HEK293T (cell line): ENCODE data around the gene STYXL1.
"Not testable (repeated sequence)": the region's sequence is repeated elsewhere in the genome, so short reads cannot be mapped to it uniquely, and the experiment has no call there.

ENCODE experiments used
- CTCF ChIA-PET: fragments of 350-600 bp; formaldehyde crosslinking; extraction: SDS; loops from one replicate; lab custom pipeline; 2021; ENCODE audit warnings: antibody characterized with exemption, inconsistent platforms; lab: Yijun Ruan, JAX
- POLR2A ChIA-PET: fragments of 350-600 bp; formaldehyde crosslinking; extraction: SDS; loops from one replicate; lab custom pipeline; 2020; ENCODE audit warnings: antibody characterized with exemption, inconsistent platforms; lab: Yijun Ruan, JAX
- DNase-seq: peaks from one replicate; pipeline ENCODE4 v3.0.0; 2012; ENCODE audit warnings: mixed read lengths; ENCODE audit errors: extremely low spot score
- ARNT ChIP-seq: fragments of 450-650 bp; IDR thresholded peaks from 2 replicates; pipeline ENCODE4 v1.6.1; 2017; ENCODE audit warnings: mild to moderate bottlenecking
- BHLHE40 ChIP-seq: fragments of 450-650 bp; IDR thresholded peaks from 2 replicates; pipeline ENCODE4 v1.6.1; 2016; ENCODE audit warnings: mild to moderate bottlenecking, moderate library complexity, borderline replicate concordance
- CTBP1 ChIP-seq: fragments of 450-650 bp; IDR thresholded peaks from 2 replicates; pipeline ENCODE4 v1.6.1; 2016; ENCODE audit warnings: borderline replicate concordance
- ELF4 ChIP-seq: fragments of 450-650 bp; IDR thresholded peaks from 2 replicates; pipeline ENCODE4 v1.6.1; 2017; ENCODE audit warnings: antibody characterized with exemption
- FOXA1 ChIP-seq: fragments of 450-650 bp; IDR thresholded peaks from 2 replicates; pipeline ENCODE4 v1.6.1; 2016; ENCODE audit warnings: mild to moderate bottlenecking
- FOXK2 ChIP-seq: fragments of 450-650 bp; IDR thresholded peaks from 2 replicates; pipeline ENCODE4 v1.6.1; 2016; ENCODE audit warnings: mild to moderate bottlenecking
- FOXM1 ChIP-seq: fragments of 450-650 bp; IDR thresholded peaks from 2 replicates; pipeline ENCODE4 v1.6.1; 2017; ENCODE audit warnings: mild to moderate bottlenecking, borderline replicate concordance
- HDGF ChIP-seq: fragments of 450-650 bp; IDR thresholded peaks from 2 replicates; pipeline ENCODE4 v1.6.1; 2017; ENCODE audit warnings: antibody characterized with exemption, borderline replicate concordance
- L3MBTL2 ChIP-seq: fragments of 450-650 bp; conservative IDR thresholded peaks from 2 replicates; pipeline ENCODE4 v1.6.1; 2016; ENCODE audit warnings: mild to moderate bottlenecking
- LEF1 ChIP-seq: fragments of 450-650 bp; IDR thresholded peaks from 2 replicates; pipeline ENCODE4 v1.6.1; 2017; ENCODE audit warnings: mild to moderate bottlenecking, borderline replicate concordance
- NFRKB ChIP-seq: fragments of 450-650 bp; IDR thresholded peaks from 2 replicates; pipeline ENCODE4 v1.6.1; 2016; ENCODE audit warnings: mild to moderate bottlenecking, moderate library complexity
- SP1 ChIP-seq: fragments of 450-650 bp; IDR thresholded peaks from 2 replicates; pipeline ENCODE4 v1.6.1; 2017
- SUZ12 ChIP-seq: fragments of 450-650 bp; IDR thresholded peaks from 2 replicates; pipeline ENCODE4 v1.6.1; 2016; ENCODE audit warnings: mild to moderate bottlenecking
- TARDBP ChIP-seq: fragments of 450-650 bp; IDR thresholded peaks from 2 replicates; pipeline ENCODE4 v1.6.1; 2016
- ZNF384 ChIP-seq: fragments of 450-650 bp; IDR thresholded peaks from 2 replicates; pipeline ENCODE4 v1.6.1; 2016
- TF ChIP-seq, protein P1 (sequence below): fragments of 450-650 bp; IDR thresholded peaks from 2 replicates; pipeline ENCODE4 v1.6.1; 2016

The STYXL1 gene

DNA sequence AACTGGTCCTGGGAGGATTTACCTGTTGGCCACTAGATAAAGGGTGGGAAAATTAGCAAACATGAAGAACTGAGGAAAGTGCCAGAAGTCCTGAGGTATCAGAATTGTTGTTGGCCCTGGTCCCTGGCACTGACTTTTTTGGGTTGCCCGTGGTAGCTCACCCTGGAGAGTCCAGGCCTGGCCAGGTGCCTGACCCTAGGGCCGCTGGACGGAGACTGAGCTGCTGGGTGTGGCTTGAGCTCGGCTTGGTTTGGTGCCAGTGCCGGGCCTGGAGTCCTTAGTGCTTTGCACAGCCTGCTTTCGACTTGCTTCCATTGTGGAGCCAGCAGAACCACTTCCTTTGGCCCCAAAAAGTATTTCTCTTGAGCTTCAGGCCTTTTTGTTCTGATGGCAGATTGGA lies 13.0 kb upstream of the STYXL1 start:
- CTCF ChIA-PET, result no interaction called here
- POLR2A ChIA-PET, result no interaction called here
- DNase-seq, result no peak
- TF ChIP-seq, protein P1, sequence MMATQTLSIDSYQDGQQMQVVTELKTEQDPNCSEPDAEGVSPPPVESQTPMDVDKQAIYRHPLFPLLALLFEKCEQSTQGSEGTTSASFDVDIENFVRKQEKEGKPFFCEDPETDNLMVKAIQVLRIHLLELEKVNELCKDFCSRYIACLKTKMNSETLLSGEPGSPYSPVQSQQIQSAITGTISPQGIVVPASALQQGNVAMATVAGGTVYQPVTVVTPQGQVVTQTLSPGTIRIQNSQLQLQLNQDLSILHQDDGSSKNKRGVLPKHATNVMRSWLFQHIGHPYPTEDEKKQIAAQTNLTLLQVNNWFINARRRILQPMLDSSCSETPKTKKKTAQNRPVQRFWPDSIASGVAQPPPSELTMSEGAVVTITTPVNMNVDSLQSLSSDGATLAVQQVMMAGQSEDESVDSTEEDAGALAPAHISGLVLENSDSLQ, result no peak
- TF ChIP-seq ZNF384 (no peak), BHLHE40 (no peak), FOXA1 (no peak), SUZ12 (no peak), FOXM1 (no peak), NFRKB (no peak), ELF4 (no peak), ARNT (no peak), HDGF (no peak)

DNA sequence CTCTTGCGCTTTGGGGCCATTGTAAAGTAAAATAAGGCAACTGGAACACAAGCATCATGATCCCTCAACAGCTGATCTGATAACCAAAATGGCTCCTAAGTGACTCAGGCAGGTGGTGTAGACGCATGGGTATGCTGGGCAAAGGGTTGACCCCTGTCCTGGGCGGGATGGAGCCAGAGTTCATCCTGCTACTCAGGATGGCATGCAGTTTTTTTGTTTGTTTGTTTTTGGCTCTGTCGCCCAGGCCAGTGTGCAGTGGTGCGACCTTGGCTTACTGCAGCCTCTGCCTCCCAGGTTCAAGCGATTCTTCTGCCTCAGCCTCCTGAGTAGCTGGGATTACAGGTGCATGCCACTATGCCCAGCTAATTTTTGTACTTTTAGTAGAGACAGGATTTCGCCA lies 10.9 kb upstream of the STYXL1 start:
- CTCF ChIA-PET, DNase-seq: not testable (repeated sequence)
- POLR2A ChIA-PET, result interaction anchor here (3.5 kb wide), 1 partner anchor 10 kb away, joined by 20 read pairs; the partner anchor contains the start of genes MDH2 and STYXL1

DNA sequence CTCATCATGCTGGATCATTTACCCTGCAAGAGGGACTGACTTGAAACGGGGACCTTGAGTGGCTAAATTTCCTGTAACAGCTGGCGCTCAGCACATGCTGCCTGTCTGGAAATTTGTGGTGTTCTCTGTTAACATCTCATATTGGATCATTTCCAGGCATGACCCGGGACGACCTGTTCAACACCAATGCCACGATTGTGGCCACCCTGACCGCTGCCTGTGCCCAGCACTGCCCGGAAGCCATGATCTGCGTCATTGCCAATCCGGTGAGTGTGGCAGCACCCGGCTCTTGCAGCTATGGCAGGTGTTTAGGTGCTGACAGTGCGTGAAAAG lies 10.0 kb upstream of the STYXL1 start:
- POLR2A ChIA-PET, result interaction anchor here (3.5 kb wide), 1 partner anchor 9 kb away, joined by 20 read pairs; the partner anchor contains the start of genes MDH2 and STYXL1
- no peak for TF ChIP-seq L3MBTL2
- no peak for TF ChIP-seq ELF4
- no peak for TF ChIP-seq BHLHE40
- TF ChIP-seq TARDBP, result no peak
- TF ChIP-seq FOXA1, result no peak
- no peak for TF ChIP-seq CTBP1
- no peak for TF ChIP-seq ARNT
- TF ChIP-seq ZNF384, result no peak
- no peak for TF ChIP-seq LEF1
- no peak for TF ChIP-seq FOXK2
- no peak for TF ChIP-seq FOXM1
- TF ChIP-seq NFRKB, result no peak
- no peak for TF ChIP-seq HDGF
- no peak for DNase-seq
- CTCF ChIA-PET, result no interaction called here

DNA sequence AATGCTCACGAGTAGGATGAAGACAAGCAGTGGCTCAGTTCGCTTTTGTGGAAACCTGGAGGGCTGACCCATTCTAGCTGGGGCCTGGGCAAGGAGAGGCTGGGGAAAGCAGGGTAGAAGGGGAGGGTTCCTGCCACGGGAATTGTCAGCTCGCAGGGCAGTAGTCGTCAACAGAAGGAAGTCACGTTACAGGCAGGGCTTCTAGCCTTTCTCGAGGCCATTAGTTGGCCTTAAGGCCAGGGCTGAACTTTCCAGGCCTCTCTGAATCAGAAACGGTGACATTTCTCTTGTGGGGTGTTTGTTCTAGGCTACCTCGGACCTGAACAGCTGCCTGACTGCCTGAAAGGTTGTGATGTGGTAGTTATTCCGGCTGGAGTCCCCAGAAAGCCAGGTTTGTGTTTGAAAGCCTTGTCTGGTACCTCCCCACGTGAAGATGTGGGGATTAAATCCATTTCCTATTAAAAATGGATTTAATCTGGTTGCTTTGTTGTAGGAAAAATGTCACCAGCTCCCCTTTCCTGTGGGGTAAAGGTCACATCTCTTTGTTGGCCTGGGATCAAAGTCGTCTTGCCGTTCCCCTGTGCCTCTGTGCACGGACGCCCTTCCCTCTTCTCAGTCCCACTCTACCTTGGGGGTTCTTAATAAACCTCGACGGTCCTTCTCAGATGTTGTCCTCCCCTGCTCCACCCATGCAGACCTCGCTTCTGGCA lies 9.5 kb upstream of the STYXL1 start:
- ChIA-PET CTCF (no interaction called here), POLR2A (interaction anchor here (1.6 to 3.5 kb wide), 2 partner anchors 9 to 109 kb away, joined by 3 to 20 read pairs; partner anchors contain the start of genes MDH2 and STYXL1)
- no peak for DNase-seq
- no peak for TF ChIP-seq BHLHE40
- TF ChIP-seq SUZ12, result no peak
- TF ChIP-seq, protein P1, result no peak
- TF ChIP-seq L3MBTL2, result no peak

DNA sequence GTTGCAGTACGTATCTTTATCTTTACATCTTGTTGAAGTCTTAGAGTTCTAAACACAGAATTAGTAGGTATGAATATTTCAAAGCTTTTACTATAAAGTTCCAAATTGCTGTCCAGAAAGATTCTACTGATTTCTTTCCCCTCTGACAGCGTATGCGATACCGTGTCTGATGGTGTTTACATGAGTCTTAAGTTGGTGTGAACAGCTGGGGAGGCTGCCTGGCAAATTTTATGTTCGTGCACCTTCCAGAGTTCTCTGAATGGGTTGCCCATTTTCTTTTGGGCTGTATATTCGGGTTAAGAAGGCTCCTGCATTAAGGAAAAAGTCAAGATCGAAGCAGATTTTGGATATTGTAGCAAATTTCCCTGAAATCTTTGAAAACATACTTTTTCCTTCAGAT lies 8.4 kb upstream of the STYXL1 start:
- CTCF ChIA-PET, result no interaction called here
- TF ChIP-seq HDGF (no peak), FOXK2 (no peak), ARNT (no peak), FOXM1 (no peak), ELF4 (no peak), TARDBP (no peak), ZNF384 (no peak), BHLHE40 (no peak), CTBP1 (no peak), L3MBTL2 (no peak), SUZ12 (no peak), FOXA1 (no peak), SP1 (no peak), LEF1 (no peak), NFRKB (no peak)
- TF ChIP-seq, protein P1, result no peak
- POLR2A ChIA-PET, result interaction anchor here (0.7 to 1.6 kb wide), 2 partner anchors 110 to 284 kb away, joined by 3 to 6 read pairs; no protein-coding TSS in a partner anchor
- no peak for DNase-seq

DNA sequence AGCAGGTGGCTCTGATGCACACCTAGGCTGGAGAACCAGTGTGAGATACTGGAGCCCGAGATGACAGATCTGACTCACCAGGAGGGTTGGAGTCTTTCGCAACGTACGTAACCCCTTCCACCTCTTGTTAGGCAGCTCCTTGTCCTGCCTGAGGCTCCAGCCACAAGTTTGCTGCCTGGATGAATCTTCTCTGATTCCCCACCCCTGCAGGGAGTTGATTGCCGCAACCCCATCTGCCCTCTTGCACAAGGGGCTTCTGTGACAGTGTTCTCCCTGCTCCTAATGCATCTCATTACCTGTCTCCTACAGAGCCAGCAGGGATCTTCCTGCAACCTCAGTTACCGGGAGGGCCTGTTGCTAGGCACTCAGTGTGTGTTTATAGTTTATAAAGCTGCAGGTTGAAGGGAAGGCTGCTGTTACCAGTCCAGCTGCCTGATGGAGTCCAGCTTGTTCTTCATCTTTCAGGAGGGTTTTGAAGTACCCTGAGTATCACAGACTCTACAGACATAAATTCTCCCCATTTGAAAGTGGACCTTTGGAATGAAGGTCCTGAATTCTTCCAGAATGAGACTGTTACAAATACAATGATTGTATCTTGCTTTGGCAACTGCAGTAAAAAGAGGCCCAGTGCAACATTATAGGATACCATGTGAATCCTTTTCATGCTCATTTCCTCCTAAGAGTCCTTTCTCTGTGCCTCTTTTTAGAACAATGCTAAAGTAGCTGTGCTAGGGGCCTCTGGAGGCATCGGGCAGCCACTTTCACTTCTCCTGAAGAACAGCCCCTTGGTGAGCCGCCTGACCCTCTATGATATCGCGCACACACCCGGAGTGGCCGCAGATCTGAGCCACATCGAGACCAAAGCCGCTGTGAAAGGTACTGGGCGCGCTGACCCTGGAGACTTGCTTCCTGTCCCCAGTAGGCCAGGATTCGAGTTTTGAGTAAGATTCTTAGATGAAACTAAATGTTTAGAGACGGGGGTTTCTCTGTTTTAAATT lies 6.6 kb upstream of the STYXL1 start:
- ChIA-PET CTCF (no interaction called here), POLR2A (no interaction called here)
- TF ChIP-seq FOXM1, result no peak
- TF ChIP-seq NFRKB, result no peak
- TF ChIP-seq HDGF, result no peak
- no peak for TF ChIP-seq FOXA1
- TF ChIP-seq L3MBTL2, result no peak
- no peak for TF ChIP-seq ARNT
- no peak for TF ChIP-seq ELF4
- TF ChIP-seq, protein P1, result no peak
- no peak for TF ChIP-seq ZNF384
- TF ChIP-seq CTBP1, result no peak
- TF ChIP-seq BHLHE40, result no peak
- TF ChIP-seq TARDBP, result no peak
- no peak for TF ChIP-seq SP1
- no peak for TF ChIP-seq LEF1
- no peak for TF ChIP-seq FOXK2
- TF ChIP-seq SUZ12, result no peak
- no peak for DNase-seq
